HCT116 (cell line): ENCODE results near the gene IGSF23. TPM values are rescaled to one million over a fixed set of nuclear protein-coding genes. Genes with fewer than 3 reads are reported as not detected.

ENCODE experiments used
- ATAC-seq: fragments of 200-7000 bp; cut with Tn5 transposase; 2 replicates; pipeline ENCODE4 v1.9.1; 2020; ENCODE audit warnings: mild to moderate bottlenecking, moderate library complexity
- BruUV-seq: library from RNA; stranded (reverse); fragments of 400-500 nt; replicated peaks from 2 replicates; lab custom pipeline; 2021; lab: Mats Ljungman, UMichigan
- CTCF ChIA-PET: fragments of 300-600 bp; sonication (Branson Sonifier 250); formaldehyde crosslinking; loops from one replicate; lab custom pipeline; 2021; ENCODE audit warnings: antibody characterized with exemption; lab: Charles Lee
- POLR2A ChIA-PET: fragments of 300-600, 350-600 bp; sonication (Branson Sonifier 250); formaldehyde crosslinking; loops from one replicate; lab custom pipeline; 2021; ENCODE audit warnings: antibody characterized with exemption; lab: Charles Lee
- RAD21 ChIA-PET, 2 experiments: fragments of 300-600 bp; sonication (Branson Sonifier 250); formaldehyde crosslinking; loops; one replicate each; lab custom pipeline; 2023; ENCODE audit warnings: low total read pairs in 2 of 2; ENCODE audit not compliant: uncharacterized antibody in 2 of 2, unreplicated experiment in 2 of 2, low non-redundant PET in 1 of 2; lab: Charles Lee
- DNase-seq: peaks from one replicate; pipeline ENCODE4 v3.0.0-alpha.2; 2010; ENCODE audit warnings: low read depth, low spot score
- H2AFZ ChIP-seq: fragments of 200-600 bp; shearing (Covaris generic), sonication (generic); 2 replicates; pipeline ENCODE4 v1.6.1; 2017; ENCODE audit warnings: low read depth, mixed run types, mixed read lengths, antibody characterized with exemption, low read length; ENCODE audit not compliant: poor library complexity, severe bottlenecking
- H3K27ac ChIP-seq: 2 replicates; pipeline ENCODE4 v1.5.1; 2012; ENCODE audit warnings: low read depth, low read length
- H3K27me3 ChIP-seq: fragments of 200-600 bp; sonication (generic); 2 replicates; pipeline ENCODE4 v1.6.1; 2016; ENCODE audit warnings: mixed run types, low read length, mixed read lengths; ENCODE audit not compliant: insufficient read depth
- H3K36me3 ChIP-seq, 2 experiments: fragments of 200-500 bp in 1 of 2; fragments of 200-600 bp in 1 of 2; sonication (Bioruptor generic) in 1 of 2; sonication (generic) in 1 of 2; 2 replicates each; pipeline versions ENCODE4 v1.5.1 to v1.6.1; 2014 to 2016; ENCODE audit warnings: low read length in 2 of 2, inconsistent platforms in 1 of 2, mixed read lengths in 1 of 2, mixed run types in 1 of 2; ENCODE audit not compliant: insufficient read depth in 2 of 2, control insufficient read depth in 1 of 2
- H3K4me1 ChIP-seq, 2 experiments: fragments of 200-600 bp in 1 of 2; sonication (generic) in 1 of 2; 2 replicates each; pipeline versions ENCODE4 v1.5.1 to v1.6.1; 2012 to 2017; ENCODE audit warnings: low read length in 2 of 2, inconsistent platforms in 1 of 2, mild to moderate bottlenecking in 1 of 2, mixed read lengths in 1 of 2, mixed run types in 1 of 2, moderate library complexity in 1 of 2; ENCODE audit not compliant: insufficient read depth in 2 of 2, control insufficient read depth in 1 of 2
- H3K4me2 ChIP-seq: fragments of 200-600 bp; sonication (generic); 2 replicates; pipeline ENCODE4 v1.6.1; 2017; ENCODE audit warnings: mixed run types, low read length, mixed read lengths
- H3K4me3 ChIP-seq, 2 experiments: fragments of 200-600 bp in 1 of 2; sonication (generic) in 1 of 2; replicated peaks in 1 of 2; 2 replicates each; pipeline ENCODE4 v1.5.1; 2011 to 2016; ENCODE audit warnings: low read length in 2 of 2, control low read depth in 1 of 2, low read depth in 1 of 2, mild to moderate bottlenecking in 1 of 2, mixed read lengths in 1 of 2, mixed run types in 1 of 2
- H3K79me2 ChIP-seq: fragments of 200-600 bp; sonication (generic); 2 replicates; pipeline ENCODE4 v1.6.1; 2017; ENCODE audit warnings: mild to moderate bottlenecking, mixed run types, low read length, moderate library complexity, mixed read lengths; ENCODE audit not compliant: insufficient read depth
- H3K9ac ChIP-seq: fragments of 200-600 bp; sonication (generic); 2 replicates; pipeline ENCODE4 v1.6.1; 2016; ENCODE audit warnings: low read length, mixed read lengths
- H3K9me2 ChIP-seq: fragments of 200-600 bp; sonication (generic), shearing (Covaris generic); 2 replicates; pipeline ENCODE4 v1.6.1; 2017; ENCODE audit warnings: mixed run types, mild to moderate bottlenecking, moderate library complexity; ENCODE audit not compliant: insufficient read depth
- H3K9me3 ChIP-seq, 2 experiments: fragments of 200-500 bp in 1 of 2; fragments of 200-600 bp in 1 of 2; sonication (Bioruptor generic) in 1 of 2; sonication (generic) in 1 of 2; 2 replicates each; pipeline ENCODE4 v1.6.1; 2014 to 2017; ENCODE audit warnings: low read length in 2 of 2, mixed read lengths in 2 of 2, inconsistent platforms in 1 of 2, low read depth in 1 of 2, mild to moderate bottlenecking in 1 of 2, mixed run types in 1 of 2, moderate library complexity in 1 of 2; ENCODE audit not compliant: control insufficient read depth in 1 of 2, insufficient read depth in 1 of 2
- H4K20me1 ChIP-seq: fragments of 200-600 bp; sonication (generic), shearing (Covaris generic); 2 replicates; pipeline ENCODE4 v1.6.1; 2017; ENCODE audit warnings: mixed run types, mild to moderate bottlenecking, moderate library complexity; ENCODE audit not compliant: insufficient read depth
- EGR1 ChIP-seq: IDR thresholded peaks from 2 replicates; pipeline ENCODE4 v1.6.1; 2012; ENCODE audit warnings: low read depth
- SIN3A ChIP-seq: IDR thresholded peaks from 2 replicates; pipeline ENCODE4 v1.6.1; 2012; ENCODE audit warnings: low read depth
- SRF ChIP-seq: IDR thresholded peaks from 2 replicates; pipeline ENCODE4 v1.6.1; 2012; ENCODE audit warnings: low read depth
- ZFX ChIP-seq: fragments of 450-650 bp; IDR thresholded peaks from 2 replicates; pipeline ENCODE4 v1.6.1; 2017
- ZNF274 ChIP-seq: fragments of 200-500 bp; sonication (Bioruptor generic); IDR thresholded peaks from 2 replicates; pipeline ENCODE4 v1.6.1; 2014; ENCODE audit warnings: mild to moderate bottlenecking, low read depth, low read length, inconsistent platforms
- intact Hi-C: fragments of 100-400 bp; cut with micrococcal nuclease; formaldehyde crosslinking; loops from 2 replicates; pipeline ENCODE4 v1.10.0; 2022
- total RNA-seq: library from RNA; stranded (reverse); gene quantifications from one replicate; pipeline ENCODE4 v1.2.1, GENCODE V29; 2021; ENCODE audit not compliant: unreplicated experiment
- TF ChIP-seq, protein P1 (sequence below): IDR thresholded peaks from 2 replicates; pipeline ENCODE4 v1.6.1; 2012
- TF ChIP-seq, protein P2 (sequence below): IDR thresholded peaks from 2 replicates; pipeline ENCODE4 v1.6.1; 2011; ENCODE audit warnings: mild to moderate bottlenecking, low read length, moderate library complexity; ENCODE audit not compliant: insufficient replicate concordance; ENCODE audit errors: extremely low read depth
- TF ChIP-seq, protein P3 (sequence below), 3 experiments: fragments of 200-600 bp in 1 of 3; sonication (generic) in 1 of 3; IDR thresholded peaks in 2 of 3; conservative IDR thresholded peaks in 1 of 3; 2 replicates each; pipeline ENCODE4 v1.5.1; 2012 to 2017; ENCODE audit warnings: low read depth in 2 of 3, low read length in 2 of 3, antibody characterized with exemption in 1 of 3, borderline replicate concordance in 1 of 3, control low read depth in 1 of 3, mild to moderate bottlenecking in 1 of 3, mixed read lengths in 1 of 3, mixed run types in 1 of 3, moderate library complexity in 1 of 3; ENCODE audit not compliant: insufficient read depth in 1 of 3

IGSF23 gene
- total RNA-seq, 1 experiment from 2014 or later, result not detected

DNA sequence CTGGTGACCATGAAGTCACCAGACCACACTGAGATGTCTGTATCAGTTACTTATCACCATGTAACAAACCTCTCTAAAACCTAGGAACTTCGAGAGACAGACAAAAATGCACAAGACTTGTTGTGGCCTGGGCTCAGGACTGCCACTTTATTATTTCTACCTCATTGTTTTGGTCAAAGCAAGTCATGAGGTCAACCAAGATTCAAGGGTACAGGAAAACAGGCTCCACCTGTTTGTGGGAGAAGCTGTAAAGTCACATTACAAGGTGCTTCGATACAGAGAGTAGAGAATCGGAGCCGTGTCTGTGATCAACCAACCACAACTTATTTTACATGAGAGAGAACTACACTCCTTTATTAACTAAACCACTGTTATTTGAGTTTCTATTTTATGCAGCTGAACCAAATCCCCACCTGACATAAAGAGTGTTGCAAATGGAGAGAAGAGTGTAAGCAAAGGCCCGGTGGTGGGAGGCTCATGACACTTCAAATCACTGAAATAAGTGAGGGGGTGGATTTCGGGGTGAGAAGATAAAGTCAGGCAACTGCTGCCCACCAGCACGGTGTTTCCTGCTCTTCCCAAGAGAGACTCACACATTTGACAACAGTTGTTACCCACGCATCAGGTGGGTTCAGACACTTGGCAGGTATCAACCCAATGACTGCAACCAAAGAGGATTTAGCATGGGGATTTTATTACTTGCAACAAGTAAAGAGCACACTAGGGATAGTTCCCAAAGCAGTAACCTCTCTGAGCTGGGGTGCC lies 39.0 kb upstream of the IGSF23 start:
- CTCF ChIA-PET, result interaction anchor here (0.6 to 2.3 kb wide), 2 partner anchors 9 to 13 kb away, joined by 7 read pairs; no protein-coding TSS in a partner anchor
- Histone ChIP-seq H3K9me2 (no peaks in the 10 kb centered on the region), H3K4me2 (no peak overlapping the region), H3K9me3 (no peaks in the 10 kb centered on the region), H3K27ac (no peak overlapping the region), H3K36me3 (no peaks in the 10 kb centered on the region), H3K4me1 (peaks cover 0 to 3% of the 10 kb centered on the region in 2 experiments; a peak in 1 of 4 replicates), H3K9ac (no peak overlapping the region), H3K27me3 (no peaks in the 10 kb centered on the region), H3K79me2 (no peaks in the 10 kb centered on the region), H4K20me1 (no peaks in the 10 kb centered on the region), H3K4me3 (no peak overlapping the region), H2AFZ (no peak overlapping the region)
- no peak for ATAC-seq
- BruUV-seq, result no TSS peak
- RAD21 ChIA-PET, result no interaction called here
- POLR2A ChIA-PET, result no interaction called here
- no peak for DNase-seq
- intact Hi-C loops, result loop anchor here (5.0 kb wide), 1 partner anchor 268 kb away; no protein-coding TSS in a partner anchor
- TF ChIP-seq, protein P1, sequence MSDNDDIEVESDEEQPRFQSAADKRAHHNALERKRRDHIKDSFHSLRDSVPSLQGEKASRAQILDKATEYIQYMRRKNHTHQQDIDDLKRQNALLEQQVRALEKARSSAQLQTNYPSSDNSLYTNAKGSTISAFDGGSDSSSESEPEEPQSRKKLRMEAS, result no peak
- TF ChIP-seq ZNF274 (no peak), EGR1 (no peak), SRF (no peak), SIN3A (no peak), ZFX (no peak)
- TF ChIP-seq, protein P2, sequence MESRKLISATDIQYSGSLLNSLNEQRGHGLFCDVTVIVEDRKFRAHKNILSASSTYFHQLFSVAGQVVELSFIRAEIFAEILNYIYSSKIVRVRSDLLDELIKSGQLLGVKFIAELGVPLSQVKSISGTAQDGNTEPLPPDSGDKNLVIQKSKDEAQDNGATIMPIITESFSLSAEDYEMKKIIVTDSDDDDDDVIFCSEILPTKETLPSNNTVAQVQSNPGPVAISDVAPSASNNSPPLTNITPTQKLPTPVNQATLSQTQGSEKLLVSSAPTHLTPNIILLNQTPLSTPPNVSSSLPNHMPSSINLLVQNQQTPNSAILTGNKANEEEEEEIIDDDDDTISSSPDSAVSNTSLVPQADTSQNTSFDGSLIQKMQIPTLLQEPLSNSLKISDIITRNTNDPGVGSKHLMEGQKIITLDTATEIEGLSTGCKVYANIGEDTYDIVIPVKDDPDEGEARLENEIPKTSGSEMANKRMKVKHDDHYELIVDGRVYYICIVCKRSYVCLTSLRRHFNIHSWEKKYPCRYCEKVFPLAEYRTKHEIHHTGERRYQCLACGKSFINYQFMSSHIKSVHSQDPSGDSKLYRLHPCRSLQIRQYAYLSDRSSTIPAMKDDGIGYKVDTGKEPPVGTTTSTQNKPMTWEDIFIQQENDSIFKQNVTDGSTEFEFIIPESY, result no peak
- TF ChIP-seq, protein P3, sequence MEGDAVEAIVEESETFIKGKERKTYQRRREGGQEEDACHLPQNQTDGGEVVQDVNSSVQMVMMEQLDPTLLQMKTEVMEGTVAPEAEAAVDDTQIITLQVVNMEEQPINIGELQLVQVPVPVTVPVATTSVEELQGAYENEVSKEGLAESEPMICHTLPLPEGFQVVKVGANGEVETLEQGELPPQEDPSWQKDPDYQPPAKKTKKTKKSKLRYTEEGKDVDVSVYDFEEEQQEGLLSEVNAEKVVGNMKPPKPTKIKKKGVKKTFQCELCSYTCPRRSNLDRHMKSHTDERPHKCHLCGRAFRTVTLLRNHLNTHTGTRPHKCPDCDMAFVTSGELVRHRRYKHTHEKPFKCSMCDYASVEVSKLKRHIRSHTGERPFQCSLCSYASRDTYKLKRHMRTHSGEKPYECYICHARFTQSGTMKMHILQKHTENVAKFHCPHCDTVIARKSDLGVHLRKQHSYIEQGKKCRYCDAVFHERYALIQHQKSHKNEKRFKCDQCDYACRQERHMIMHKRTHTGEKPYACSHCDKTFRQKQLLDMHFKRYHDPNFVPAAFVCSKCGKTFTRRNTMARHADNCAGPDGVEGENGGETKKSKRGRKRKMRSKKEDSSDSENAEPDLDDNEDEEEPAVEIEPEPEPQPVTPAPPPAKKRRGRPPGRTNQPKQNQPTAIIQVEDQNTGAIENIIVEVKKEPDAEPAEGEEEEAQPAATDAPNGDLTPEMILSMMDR (IDR thresholded peaks at IDR 0.05 in 2 of 3, conservative IDR thresholded peaks at IDR 0.05 in 1 of 3; ENCODE audit: borderline replicate concordance in 1 of 3, insufficient read depth in 1 of 3, low read depth in 2 of 3, low read length in 2 of 3), result no peak
